ENCODE data around the gene SMC1B.

GRCh38 chr22:45324311-45324711 is 89.1 kb downstream of the SMC1B start:
- TF ChIP-seq CTCF (IDR thresholded peaks at IDR 0.05): no peak
- no peak for TF ChIP-seq EP300 (IDR thresholded peaks at IDR 0.05; ENCODE audit: low read depth)

Data from transverse colon (tissue), 3 donors.